Lower lobe of right lung (tissue), 2 donors: ENCODE data around the gene PLP2. TPM values are rescaled to one million over a fixed set of nuclear protein-coding genes. Genes with fewer than 3 reads are reported as not detected.

ENCODE experiments used
- ATAC-seq, 2 donors: fragments of 200-7000 bp; cut with Tn5 transposase; one replicate each; pipeline ENCODE4 v1.9.1; 2020 to 2022; ENCODE audit warnings: mild to moderate bottlenecking in 2 of 2, moderate library complexity in 2 of 2
- DNase-seq: peaks from one replicate; pipeline ENCODE4 v3.0.0-alpha.2; 2020
- H3K27ac ChIP-seq: fragments of 200-600 bp; one replicate; pipeline ENCODE4 v1.8.0; 2022
- H3K27me3 ChIP-seq: fragments of 200-600 bp; one replicate; pipeline ENCODE4 v1.8.0; 2022; ENCODE audit warnings: low read depth
- H3K36me3 ChIP-seq: fragments of 200-600 bp; one replicate; pipeline ENCODE4 v1.8.0; 2022; ENCODE audit warnings: mild to moderate bottlenecking
- H3K4me1 ChIP-seq: fragments of 200-600 bp; one replicate; pipeline ENCODE4 v1.8.0; 2022
- H3K4me3 ChIP-seq: fragments of 200-600 bp; one replicate; pipeline ENCODE4 v1.8.0; 2022; ENCODE audit warnings: mild to moderate bottlenecking
- H3K9me3 ChIP-seq: fragments of 200-600 bp; one replicate; pipeline ENCODE4 v1.8.0; 2022
- CTCF ChIP-seq: fragments of 200-600 bp; IDR thresholded peaks from one replicate; pipeline ENCODE4 v1.8.0; 2022; ENCODE audit warnings: antibody characterized with exemption, mild to moderate bottlenecking
- intact Hi-C: fragments of 100-400 bp; cut with DNase I; formaldehyde crosslinking; loops from one replicate; pipeline ENCODE4 v1.11.0; 2022
- total RNA-seq: library from RNA; stranded (reverse); fragmentation: NEBNext Ultra II Directional; extraction: Animal tissue kit (Norgen Biotek cat#: 25700); gene quantifications from one replicate; pipeline ENCODE4 v1.2.1, GENCODE V29; 2021
- donor health status: DM: no; HTN: yes; CAD: no; lungs with severe emphysema.

Gene PLP2
- total RNA-seq, 1 donor from 2014 or later: 91.8 TPM

GRCh38 chrX:49191574-49192011 lies 19.9 kb downstream of the PLP2 start:
- DNase-seq (no peak), ATAC-seq (peak in 1 of 2 donors; percentile 3)
- no peaks in the 10 kb centered on the region for H3K36me3 ChIP-seq
- H3K27me3 ChIP-seq: no peaks in the 10 kb centered on the region
- H3K4me1 ChIP-seq: peaks cover 5% of the 10 kb centered on the region
- TF ChIP-seq CTCF: no peak
- peak overlapping the region; percentile 66 for H3K4me3 ChIP-seq
- intact Hi-C loops: no loop called here
- no peaks in the 10 kb centered on the region for H3K9me3 ChIP-seq
- H3K27ac ChIP-seq: peak overlapping the region; percentile 89

- intact Hi-C loops: no loop called here
- Histone ChIP-seq H3K9me3 (no peaks in the 10 kb centered on the region), H3K4me3 (no peak overlapping the region), H3K27ac (no peak overlapping the region), H3K36me3 (no peaks in the 10 kb centered on the region), H3K27me3 (no peaks in the 10 kb centered on the region), H3K4me1 (peaks cover 5% of the 10 kb centered on the region)
- DNase-seq (no peak), ATAC-seq (no peak)
- peak; percentile 50 for TF ChIP-seq CTCF
Measured at GRCh38 chrX:49192722-49193328, 21.1 kb downstream of the PLP2 start.

GRCh38 chrX:49193542-49193964 lies 21.9 kb downstream of the PLP2 start:
- DNase-seq (no peak), ATAC-seq (no peak)
- H3K27ac ChIP-seq: no peak overlapping the region
- no peaks in the 10 kb centered on the region for H3K9me3 ChIP-seq
- H3K27me3 ChIP-seq: no peaks in the 10 kb centered on the region
- H3K4me3 ChIP-seq: no peak overlapping the region
- no peaks in the 10 kb centered on the region for H3K36me3 ChIP-seq
- TF ChIP-seq CTCF: no peak
- H3K4me1 ChIP-seq: peaks cover 5% of the 10 kb centered on the region
- intact Hi-C loops: no loop called here

- TF ChIP-seq CTCF: no peak
- no peak overlapping the region for H3K27ac ChIP-seq
- H3K4me1 ChIP-seq: no peaks in the 10 kb centered on the region
- H3K4me3 ChIP-seq: no peak overlapping the region
- no peaks in the 10 kb centered on the region for H3K27me3 ChIP-seq
- no peak for ATAC-seq
- no peaks in the 10 kb centered on the region for H3K9me3 ChIP-seq
- intact Hi-C loops: no loop called here
- H3K36me3 ChIP-seq: no peaks in the 10 kb centered on the region
- no peak for DNase-seq
Measured at GRCh38 chrX:49197543-49198087, 25.9 kb downstream of the PLP2 start.

GRCh38 chrX:49198540-49199314 lies 27.0 kb downstream of the PLP2 start:
- Histone ChIP-seq H3K36me3 (no peaks in the 10 kb centered on the region), H3K4me3 (no peak overlapping the region), H3K4me1 (no peaks in the 10 kb centered on the region), H3K27me3 (no peaks in the 10 kb centered on the region), H3K9me3 (no peaks in the 10 kb centered on the region), H3K27ac (no peak overlapping the region)
- DNase-seq (no peak), ATAC-seq (no peak)
- intact Hi-C loops: no loop called here
- no peak for TF ChIP-seq CTCF
